ENCODE measurements around the gene HSPB9. TPM values are rescaled to one million over a fixed set of nuclear protein-coding genes. Genes with fewer than 3 reads are reported as not detected.
A peak's percentile ranks its signal among the peaks of the same experiment; 100 is the strongest.

Gene HSPB9
- total RNA-seq, 1 donor from 2014 or later: not detected

- peaks cover 9 to 25% of the 10 kb centered on the region in 2 donors for H3K36me3 ChIP-seq
- no peaks in the 10 kb centered on the region for H3K27me3 ChIP-seq
- H3K4me3 ChIP-seq: no peak overlapping the region
- H3K27ac ChIP-seq: no peak overlapping the region
- no peaks in the 10 kb centered on the region for H3K9me3 ChIP-seq
- no peak for DNase-seq (ENCODE audit: low spot score in 2 of 2)
- TF ChIP-seq CTCF (IDR thresholded peaks at IDR 0.05): no peak
- H3K4me1 ChIP-seq: peaks cover 0 to 6% of the 10 kb centered on the region in 2 donors
- intact Hi-C loops (cut with DNase I): no loop called here
Measured at GRCh38 chr17:42107124-42107523, 15.5 kb upstream of the HSPB9 start.

- Histone ChIP-seq H3K4me3 (no peak overlapping the region), H3K27ac (no peak overlapping the region), H3K27me3 (no peaks in the 10 kb centered on the region), H3K9me3 (no peaks in the 10 kb centered on the region), H3K36me3 (peaks cover 9 to 25% of the 10 kb centered on the region in 2 donors), H3K4me1 (peaks cover 0 to 9% of the 10 kb centered on the region in 2 donors)
- intact Hi-C loops (cut with DNase I): no loop called here
- DNase-seq (ENCODE audit: low spot score in 2 of 2): peak in 1 of 2 donors; percentile 76
- no peak for TF ChIP-seq CTCF (IDR thresholded peaks at IDR 0.05)
Measured at GRCh38 chr17:42107597-42108576, 14.7 kb upstream of the HSPB9 start.

- DNase-seq (ENCODE audit: low spot score in 2 of 2): no peak
- no peak overlapping the region for H3K4me3 ChIP-seq
- no peaks in the 10 kb centered on the region for H3K9me3 ChIP-seq
- no peak overlapping the region for H3K27ac ChIP-seq
- no peak for TF ChIP-seq CTCF (IDR thresholded peaks at IDR 0.05)
- peaks cover 7 to 19% of the 10 kb centered on the region in 2 donors for H3K36me3 ChIP-seq
- peaks cover 4 to 11% of the 10 kb centered on the region in 2 donors for H3K4me1 ChIP-seq
- intact Hi-C loops (cut with DNase I): no loop called here
- H3K27me3 ChIP-seq: no peaks in the 10 kb centered on the region
Measured at GRCh38 chr17:42109086-42109485, 13.5 kb upstream of the HSPB9 start.

- H3K36me3 ChIP-seq: peaks cover 0 to 10% of the 10 kb centered on the region in 2 donors
- peaks cover 4 to 11% of the 10 kb centered on the region in 2 donors for H3K4me1 ChIP-seq
- no peak overlapping the region for H3K4me3 ChIP-seq
- no peak overlapping the region for H3K27ac ChIP-seq
- TF ChIP-seq CTCF (IDR thresholded peaks at IDR 0.05): no peak
- no peak for DNase-seq (ENCODE audit: low spot score in 2 of 2)
- H3K27me3 ChIP-seq: no peaks in the 10 kb centered on the region
- H3K9me3 ChIP-seq: no peaks in the 10 kb centered on the region
- intact Hi-C loops (cut with DNase I): no loop called here
Measured at GRCh38 chr17:42110301-42111264, 12.0 kb upstream of the HSPB9 start.

GRCh38 chr17:42111265-42111636 is 11.4 kb upstream of the HSPB9 start:
- Histone ChIP-seq H3K27me3 (no peaks in the 10 kb centered on the region), H3K36me3 (peaks cover 0 to 10% of the 10 kb centered on the region in 2 donors), H3K27ac (peak overlapping the region; percentile 91 to 93), H3K4me3 (peak overlapping the region in 1 of 2 donors; percentile 78), H3K4me1 (peaks cover 4 to 11% of the 10 kb centered on the region in 2 donors), H3K9me3 (no peaks in the 10 kb centered on the region)
- no peak for TF ChIP-seq CTCF (IDR thresholded peaks at IDR 0.05)
- no peak for DNase-seq (ENCODE audit: low spot score in 2 of 2)
- intact Hi-C loops (cut with DNase I): no loop called here

Data from ascending aorta (tissue), 2 donors.